ENCODE measurements around the gene MTCH2.

The MTCH2 gene

DNA sequence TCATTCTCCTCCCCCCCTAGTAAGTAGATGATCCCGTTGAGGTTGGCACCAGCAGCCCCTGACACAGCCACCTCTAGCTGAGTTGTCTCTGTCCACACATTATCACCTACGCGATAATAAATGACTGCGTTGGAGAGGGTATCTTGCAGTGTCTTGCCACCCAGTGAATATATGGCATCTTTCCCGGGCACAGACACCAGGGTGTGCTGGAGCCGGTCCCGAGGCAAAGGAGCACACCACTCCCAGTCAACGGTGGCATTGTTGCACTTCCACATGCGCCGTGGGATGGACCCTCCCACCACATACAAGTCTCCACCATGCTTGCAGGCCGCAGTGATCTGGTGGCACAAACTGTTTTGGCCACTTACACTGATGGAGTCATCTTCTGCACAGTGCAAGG, 69.0 kb downstream of the MTCH2 start:
- Histone ChIP-seq H3K4me3 (ENCODE audit: low read length, poor library complexity, severe bottlenecking) (no peak overlapping the region), H3K4me2 (ENCODE audit: low read depth, low read length, poor library complexity, severe bottlenecking) (no peak overlapping the region), H3K9ac (ENCODE audit: low read depth, low read length, poor library complexity, severe bottlenecking) (no peak overlapping the region), H3K4me1 (ENCODE audit: insufficient read depth, low read length, poor library complexity, severe bottlenecking) (peaks cover 30% of the 10 kb centered on the region), H4K20me1 (ENCODE audit: insufficient read depth, low read length, poor library complexity, severe bottlenecking) (peaks cover 23% of the 10 kb centered on the region), H3K27me3 (ENCODE audit: insufficient read depth, low read length, poor library complexity, severe bottlenecking) (no peaks in the 10 kb centered on the region), H3F3A (ENCODE audit: low read depth) (no peaks in the 10 kb centered on the region), H3K9me2 (replicated peaks; ENCODE audit: low read depth, low read length) (no peaks in the 10 kb centered on the region), H2AFZ (ENCODE audit: low read length) (no peak overlapping the region), H3K9me3 (ENCODE audit: insufficient read depth, low read depth, low read length) (no peaks in the 10 kb centered on the region), H3K36me3 (ENCODE audit: insufficient read depth, low read length) (peaks cover 34% of the 10 kb centered on the region; the same call in 1 of the 2 replicates), H3K79me2 (ENCODE audit: insufficient read depth, low read length) (peaks cover 79% of the 10 kb centered on the region)
- TF ChIP-seq, protein P1, sequence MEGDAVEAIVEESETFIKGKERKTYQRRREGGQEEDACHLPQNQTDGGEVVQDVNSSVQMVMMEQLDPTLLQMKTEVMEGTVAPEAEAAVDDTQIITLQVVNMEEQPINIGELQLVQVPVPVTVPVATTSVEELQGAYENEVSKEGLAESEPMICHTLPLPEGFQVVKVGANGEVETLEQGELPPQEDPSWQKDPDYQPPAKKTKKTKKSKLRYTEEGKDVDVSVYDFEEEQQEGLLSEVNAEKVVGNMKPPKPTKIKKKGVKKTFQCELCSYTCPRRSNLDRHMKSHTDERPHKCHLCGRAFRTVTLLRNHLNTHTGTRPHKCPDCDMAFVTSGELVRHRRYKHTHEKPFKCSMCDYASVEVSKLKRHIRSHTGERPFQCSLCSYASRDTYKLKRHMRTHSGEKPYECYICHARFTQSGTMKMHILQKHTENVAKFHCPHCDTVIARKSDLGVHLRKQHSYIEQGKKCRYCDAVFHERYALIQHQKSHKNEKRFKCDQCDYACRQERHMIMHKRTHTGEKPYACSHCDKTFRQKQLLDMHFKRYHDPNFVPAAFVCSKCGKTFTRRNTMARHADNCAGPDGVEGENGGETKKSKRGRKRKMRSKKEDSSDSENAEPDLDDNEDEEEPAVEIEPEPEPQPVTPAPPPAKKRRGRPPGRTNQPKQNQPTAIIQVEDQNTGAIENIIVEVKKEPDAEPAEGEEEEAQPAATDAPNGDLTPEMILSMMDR (conservative IDR thresholded peaks at IDR 0.05; ENCODE audit: low read length) = no peak
- TF ChIP-seq EZH2phosphoT487 (IDR thresholded peaks at IDR 0.05; ENCODE audit: borderline replicate concordance) = no peak

DNA sequence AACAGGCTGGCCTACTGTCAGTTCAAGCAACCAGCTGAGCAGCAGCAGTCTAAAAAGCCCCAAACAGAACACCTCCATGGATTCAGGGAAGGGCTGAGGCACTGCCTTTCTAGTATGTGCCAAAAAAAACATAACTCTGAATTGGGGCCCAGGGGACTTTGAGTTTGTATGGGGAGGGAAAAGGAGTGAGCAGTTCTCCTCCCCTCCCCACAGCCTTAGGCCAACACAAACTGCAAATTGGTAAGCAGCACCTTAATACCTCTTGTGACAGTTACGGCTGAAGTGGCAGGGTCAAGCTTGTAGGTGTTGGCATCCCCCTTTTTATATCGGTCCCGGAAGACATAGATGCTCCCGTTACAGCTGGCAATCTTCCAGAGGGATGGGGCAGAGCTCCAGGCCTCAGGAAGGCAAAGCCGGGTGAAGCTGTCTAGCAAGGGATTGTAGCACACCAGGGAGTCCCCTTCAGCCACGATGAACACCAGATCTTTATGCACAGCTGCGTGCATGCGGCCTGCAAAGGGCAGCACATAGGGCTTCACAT, 69.6 kb downstream of the MTCH2 start:
- Histone ChIP-seq H3K9ac (ENCODE audit: low read depth, low read length, poor library complexity, severe bottlenecking) (no peak overlapping the region), H3K4me1 (ENCODE audit: insufficient read depth, low read length, poor library complexity, severe bottlenecking) (peaks cover 24% of the 10 kb centered on the region), H3K4me2 (ENCODE audit: low read depth, low read length, poor library complexity, severe bottlenecking) (peak overlapping the region; percentile 1), H3K36me3 (ENCODE audit: insufficient read depth, low read length) (peaks cover 34% of the 10 kb centered on the region; the same call in 1 of the 2 replicates), H2AFZ (ENCODE audit: low read length) (no peak overlapping the region), H3F3A (ENCODE audit: low read depth) (no peaks in the 10 kb centered on the region), H3K27me3 (ENCODE audit: insufficient read depth, low read length, poor library complexity, severe bottlenecking) (no peaks in the 10 kb centered on the region), H3K4me3 (ENCODE audit: low read length, poor library complexity, severe bottlenecking) (no peak overlapping the region), H3K79me2 (ENCODE audit: insufficient read depth, low read length) (peaks cover 79% of the 10 kb centered on the region), H3K9me2 (replicated peaks; ENCODE audit: low read depth, low read length) (no peaks in the 10 kb centered on the region), H3K9me3 (ENCODE audit: insufficient read depth, low read depth, low read length) (no peaks in the 10 kb centered on the region), H4K20me1 (ENCODE audit: insufficient read depth, low read length, poor library complexity, severe bottlenecking) (peaks cover 18% of the 10 kb centered on the region)
- TF ChIP-seq, protein P1 (conservative IDR thresholded peaks at IDR 0.05; ENCODE audit: low read length) = no peak
- no peak for TF ChIP-seq EZH2phosphoT487 (IDR thresholded peaks at IDR 0.05; ENCODE audit: borderline replicate concordance)

DNA sequence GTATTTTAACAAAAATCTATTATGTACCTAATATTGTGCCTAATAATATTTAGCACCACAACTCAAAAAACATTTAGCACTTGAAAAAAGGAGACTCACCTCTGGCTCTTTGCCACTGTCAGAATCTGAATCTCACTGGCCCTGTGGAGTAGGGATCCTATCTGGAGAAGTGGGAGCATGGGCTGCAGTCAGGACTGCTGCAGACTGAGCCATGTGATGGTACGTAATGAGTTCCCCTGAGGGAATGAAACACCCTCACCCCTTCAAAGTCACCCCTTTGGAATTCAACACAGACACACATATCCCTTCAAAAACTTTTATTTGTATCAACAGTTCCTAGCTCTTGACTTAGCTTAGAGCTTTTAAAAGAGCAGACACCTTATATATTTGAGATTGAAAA, 70.5 kb downstream of the MTCH2 start:
- Histone ChIP-seq H4K20me1 (ENCODE audit: insufficient read depth, low read length, poor library complexity, severe bottlenecking) (peaks cover 11% of the 10 kb centered on the region), H3K36me3 (ENCODE audit: insufficient read depth, low read length) (peaks cover 34% of the 10 kb centered on the region; the same call in 1 of the 2 replicates), H3K79me2 (ENCODE audit: insufficient read depth, low read length) (peaks cover 78% of the 10 kb centered on the region)

More for the DNA sequence above, 70.5 kb downstream of the MTCH2 start:
- no peak overlapping the region for H3K9ac ChIP-seq (ENCODE audit: low read depth, low read length, poor library complexity, severe bottlenecking)
- no peak overlapping the region for H2AFZ ChIP-seq (ENCODE audit: low read length)
- H3K4me3 ChIP-seq (ENCODE audit: low read length, poor library complexity, severe bottlenecking) = no peak overlapping the region
- H3K9me3 ChIP-seq (ENCODE audit: insufficient read depth, low read depth, low read length) = no peaks in the 10 kb centered on the region
- no peaks in the 10 kb centered on the region for H3F3A ChIP-seq (ENCODE audit: low read depth)
- H3K27me3 ChIP-seq (ENCODE audit: insufficient read depth, low read length, poor library complexity, severe bottlenecking) = no peaks in the 10 kb centered on the region
- no peak for TF ChIP-seq EZH2phosphoT487 (IDR thresholded peaks at IDR 0.05; ENCODE audit: borderline replicate concordance)
- TF ChIP-seq, protein P1 (conservative IDR thresholded peaks at IDR 0.05; ENCODE audit: low read length) = no peak
- peaks cover 17% of the 10 kb centered on the region for H3K4me1 ChIP-seq (ENCODE audit: insufficient read depth, low read length, poor library complexity, severe bottlenecking)
- peak overlapping the region; percentile 1 for H3K4me2 ChIP-seq (ENCODE audit: low read depth, low read length, poor library complexity, severe bottlenecking)
- H3K9me2 ChIP-seq (replicated peaks; ENCODE audit: low read depth, low read length) = no peaks in the 10 kb centered on the region

Measured in Loucy (cell line).